ENCODE measurements around the gene AEBP2.
A peak's percentile ranks its signal among the peaks of the same experiment; 100 is the strongest.
"Not testable (repeated sequence)": the region's sequence is repeated elsewhere in the genome, so short reads cannot be mapped to it uniquely, and the experiment has no call there.

AEBP2 gene, protein sequence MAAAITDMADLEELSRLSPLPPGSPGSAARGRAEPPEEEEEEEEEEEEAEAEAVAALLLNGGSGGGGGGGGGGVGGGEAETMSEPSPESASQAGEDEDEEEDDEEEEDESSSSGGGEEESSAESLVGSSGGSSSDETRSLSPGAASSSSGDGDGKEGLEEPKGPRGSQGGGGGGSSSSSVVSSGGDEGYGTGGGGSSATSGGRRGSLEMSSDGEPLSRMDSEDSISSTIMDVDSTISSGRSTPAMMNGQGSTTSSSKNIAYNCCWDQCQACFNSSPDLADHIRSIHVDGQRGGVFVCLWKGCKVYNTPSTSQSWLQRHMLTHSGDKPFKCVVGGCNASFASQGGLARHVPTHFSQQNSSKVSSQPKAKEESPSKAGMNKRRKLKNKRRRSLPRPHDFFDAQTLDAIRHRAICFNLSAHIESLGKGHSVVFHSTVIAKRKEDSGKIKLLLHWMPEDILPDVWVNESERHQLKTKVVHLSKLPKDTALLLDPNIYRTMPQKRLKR

DNA sequence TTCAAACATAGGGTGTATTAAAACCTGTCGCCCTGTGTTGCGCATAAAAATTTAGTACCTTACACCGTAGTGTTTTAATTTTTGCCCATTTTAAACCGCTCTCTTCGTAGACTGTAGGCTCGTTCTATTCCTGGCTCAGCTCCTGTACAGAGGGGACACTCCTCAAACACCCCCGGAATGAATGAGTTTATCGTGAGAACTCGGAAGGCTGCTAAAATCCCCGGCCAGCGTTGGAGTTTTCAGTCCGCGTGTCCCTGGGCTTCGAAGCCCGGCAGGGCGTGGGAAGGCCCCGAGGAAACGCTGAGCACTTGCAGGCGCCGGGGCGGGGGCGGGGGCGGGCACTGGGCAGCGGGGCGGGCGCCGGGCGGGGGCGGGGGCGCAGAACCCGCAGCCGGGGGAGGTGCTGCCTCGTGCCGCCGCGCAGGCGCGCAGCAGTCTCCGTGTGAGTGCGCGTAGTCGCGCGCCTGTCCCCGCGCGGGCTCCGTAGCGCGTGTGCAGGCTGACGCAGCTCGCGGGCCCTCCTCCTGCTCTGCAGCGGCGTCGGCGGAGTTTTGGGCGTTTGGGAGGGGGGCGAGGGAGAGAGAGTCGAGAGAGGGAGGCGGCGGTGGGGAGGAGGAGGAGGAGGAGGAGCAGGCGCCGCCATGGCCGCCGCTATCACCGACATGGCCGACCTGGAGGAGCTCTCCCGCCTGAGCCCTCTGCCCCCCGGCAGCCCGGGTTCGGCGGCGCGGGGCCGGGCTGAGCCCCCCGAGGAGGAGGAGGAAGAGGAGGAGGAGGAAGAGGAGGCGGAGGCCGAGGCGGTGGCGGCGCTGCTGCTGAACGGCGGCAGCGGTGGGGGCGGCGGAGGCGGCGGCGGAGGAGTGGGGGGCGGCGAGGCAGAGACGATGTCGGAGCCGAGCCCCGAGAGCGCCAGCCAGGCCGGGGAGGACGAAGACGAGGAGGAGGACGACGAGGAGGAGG lies at the start of gene AEBP2:
TSS of gene AEBP2 (plus strand) at position 434 of the 960 bp plus-strand sequence. CDS start at position 642, 208 bp downstream.
- DNase-seq (ENCODE audit: low read depth): peak; percentile 96

DNA sequence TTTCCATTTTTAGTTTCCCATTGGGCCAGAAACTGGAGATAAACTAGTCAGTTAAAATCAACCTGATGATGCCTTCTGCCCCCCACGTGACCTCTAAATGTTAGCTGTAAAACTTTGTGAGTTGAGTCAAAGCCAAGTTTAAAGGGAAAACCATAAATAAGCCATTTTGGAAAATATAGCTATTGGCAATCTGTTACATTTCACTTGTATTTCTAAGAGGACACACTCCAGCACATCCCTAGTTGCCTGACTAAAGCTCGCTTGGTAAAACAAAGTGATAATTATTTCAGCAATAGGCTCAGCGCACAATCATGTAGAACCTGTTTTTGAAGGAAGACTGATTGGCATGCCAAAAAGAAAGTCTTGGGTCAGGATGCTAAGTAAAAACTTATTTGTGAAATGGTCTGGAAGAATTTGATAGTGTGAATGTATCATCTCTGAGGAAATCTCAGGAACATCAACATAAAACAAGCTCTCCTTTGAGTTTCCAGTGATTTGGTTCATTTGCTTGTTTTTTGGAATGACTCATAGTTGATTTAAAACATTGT lies 49.2 kb upstream of the AEBP2 start:
- DNase-seq (ENCODE audit: low read depth): no peak

DNA sequence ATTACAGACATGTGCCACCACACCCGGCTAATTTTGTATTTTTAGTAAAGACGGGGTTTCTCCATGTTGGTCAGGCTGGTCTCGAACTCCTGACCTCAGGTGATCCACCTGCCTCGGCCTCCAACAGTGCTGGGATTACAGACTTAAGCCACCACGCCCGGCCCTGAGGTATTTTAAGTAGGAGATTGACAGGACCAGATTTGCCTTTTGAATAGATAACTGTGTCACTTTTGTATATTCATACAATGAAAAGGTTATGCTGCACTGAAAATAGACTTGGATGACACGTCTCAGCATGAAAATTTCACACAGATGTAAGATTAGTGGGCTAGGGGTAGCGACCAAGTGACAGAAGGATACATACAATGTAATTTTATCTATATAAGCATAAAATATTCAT lies 46.6 kb upstream of the AEBP2 start:
- DNase-seq (ENCODE audit: low read depth): not testable (repeated sequence)

DNA sequence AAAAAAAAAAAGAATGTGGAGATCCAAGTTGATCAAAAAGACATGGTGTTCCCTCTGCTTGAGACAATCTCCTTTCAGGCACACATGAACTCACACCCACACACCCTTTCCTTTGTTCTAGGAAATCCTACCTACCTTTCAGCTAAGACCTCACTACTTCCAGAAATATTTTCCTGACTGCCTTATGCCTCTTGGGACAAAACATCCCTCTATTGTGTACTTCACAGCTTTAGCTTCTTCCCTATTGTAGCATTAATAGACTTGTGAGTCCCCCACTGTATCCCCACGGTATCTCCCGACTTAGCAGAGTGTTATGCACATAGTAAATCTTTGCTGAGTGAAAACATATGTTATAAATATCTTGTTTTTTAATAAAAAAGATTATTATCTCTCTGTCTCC lies 44.9 kb upstream of the AEBP2 start:
- no peak for DNase-seq (ENCODE audit: low read depth)

DNA sequence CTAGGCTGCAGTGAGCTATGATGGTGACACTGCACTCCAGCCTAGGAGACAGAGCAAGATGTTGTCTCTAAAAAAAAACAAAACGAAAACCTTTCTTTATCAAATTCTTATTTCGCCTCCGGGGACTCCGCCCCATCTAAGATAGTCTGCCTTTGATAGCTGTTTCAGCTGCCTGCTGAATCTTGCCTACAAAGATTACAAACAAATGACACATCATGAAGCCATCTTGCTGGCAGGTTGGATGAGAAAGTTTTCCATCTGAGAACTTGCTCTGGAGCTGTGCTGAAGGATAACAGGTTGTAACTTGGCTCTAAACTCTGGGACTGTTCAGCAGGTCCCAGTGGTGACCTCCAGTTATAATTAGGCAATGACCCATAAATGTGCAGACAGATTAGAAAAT lies 41.8 kb upstream of the AEBP2 start:
- DNase-seq (ENCODE audit: low read depth): peak; percentile 16

DNA sequence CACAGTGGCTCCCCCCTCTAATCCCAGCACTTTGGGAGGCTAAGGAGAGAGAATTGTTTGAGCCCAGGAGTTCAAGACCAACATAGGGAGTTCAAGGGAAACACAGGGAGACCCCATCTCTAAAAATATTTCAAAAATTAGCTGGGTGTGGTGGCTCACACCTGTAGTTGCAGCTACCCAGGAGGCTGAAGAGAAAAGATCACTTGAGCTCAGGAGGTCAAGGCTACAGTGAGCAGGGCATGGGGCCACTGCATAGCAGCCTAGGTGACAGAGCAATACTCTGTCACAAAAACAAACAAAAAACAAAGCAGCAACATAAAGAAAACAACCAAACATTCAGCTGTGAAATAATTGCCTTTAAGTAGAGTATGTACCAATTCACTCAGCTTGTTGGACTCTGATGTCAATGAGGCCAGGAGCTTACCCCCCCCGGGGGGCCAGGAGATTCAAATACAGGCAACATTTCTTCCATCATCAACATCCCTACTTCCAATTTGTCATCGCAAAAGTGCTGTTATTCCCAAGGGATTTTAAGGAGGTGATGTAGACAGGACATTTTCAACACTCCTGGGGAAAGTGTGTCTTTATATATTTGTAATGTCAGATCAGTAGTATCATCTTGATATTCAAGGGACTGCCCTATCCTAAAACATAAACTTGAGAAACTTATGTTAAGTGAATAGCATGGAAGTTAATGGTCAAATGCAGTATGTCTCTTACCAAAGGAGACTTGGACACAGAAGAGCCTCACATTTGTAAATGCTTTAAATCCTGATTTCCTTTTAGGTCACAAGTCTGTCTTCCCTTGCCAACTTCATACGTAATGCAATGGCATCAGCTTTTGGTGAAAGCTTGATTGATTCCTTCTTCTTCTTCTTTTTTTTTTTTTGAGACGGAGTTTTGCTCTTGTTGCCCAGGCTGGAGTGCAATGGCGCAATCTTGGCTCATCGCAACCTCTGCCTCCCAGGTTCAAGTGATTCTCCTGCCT lies 40.6 kb upstream of the AEBP2 start:
- peak; percentile 16 for DNase-seq (ENCODE audit: low read depth)

DNA sequence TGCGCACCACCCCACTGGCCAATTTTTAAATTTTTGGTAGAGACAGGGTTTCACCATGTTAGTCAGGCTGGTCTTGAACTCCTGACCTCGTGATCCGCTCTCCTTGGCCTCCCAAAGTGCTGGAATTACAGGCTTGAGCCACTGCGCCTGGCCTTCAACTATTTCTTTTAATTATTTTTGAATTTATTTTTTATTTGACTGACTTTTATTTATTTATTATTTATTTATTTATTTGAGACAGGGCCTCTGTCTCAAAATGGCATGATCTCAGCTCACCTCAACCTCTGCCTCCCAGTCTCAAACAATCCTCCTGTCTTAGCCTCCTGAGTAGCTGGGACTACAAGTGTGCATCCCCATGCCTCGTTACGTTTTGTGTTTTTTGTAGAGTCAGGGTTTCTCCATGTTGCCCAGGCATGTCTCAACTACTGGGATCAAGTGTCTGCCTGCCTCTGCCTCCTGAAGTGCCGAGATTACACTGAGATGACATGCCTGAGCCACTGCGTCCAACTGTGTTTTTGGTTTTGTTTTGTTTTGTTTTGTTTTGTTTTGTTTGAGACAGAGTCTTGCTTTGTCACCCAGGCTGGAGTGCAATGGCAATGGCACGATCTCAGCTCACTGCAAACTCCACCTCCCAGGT lies 38.5 kb upstream of the AEBP2 start:
- not testable (repeated sequence) for DNase-seq (ENCODE audit: low read depth)

DNA sequence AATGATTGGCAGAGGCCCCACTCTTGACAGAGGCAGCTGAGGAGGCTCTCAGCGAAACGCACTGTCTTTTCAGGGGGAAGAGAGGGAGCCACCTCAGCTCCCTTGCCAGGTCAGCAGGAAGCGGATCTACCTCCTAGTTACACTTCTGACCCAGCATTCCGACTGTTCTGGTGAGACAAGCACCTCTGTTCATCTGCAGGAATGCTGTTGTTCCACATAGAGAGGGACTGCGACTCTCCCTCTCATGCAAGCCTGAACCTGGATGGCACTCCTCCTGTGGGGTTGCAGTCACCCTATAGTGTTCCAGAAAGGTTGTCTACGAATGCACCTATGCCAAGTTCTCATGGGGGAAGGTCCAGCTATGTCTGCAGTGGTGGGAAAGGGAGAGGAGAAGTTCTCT lies 37.1 kb upstream of the AEBP2 start:
- DNase-seq (ENCODE audit: low read depth): no peak

DNA sequence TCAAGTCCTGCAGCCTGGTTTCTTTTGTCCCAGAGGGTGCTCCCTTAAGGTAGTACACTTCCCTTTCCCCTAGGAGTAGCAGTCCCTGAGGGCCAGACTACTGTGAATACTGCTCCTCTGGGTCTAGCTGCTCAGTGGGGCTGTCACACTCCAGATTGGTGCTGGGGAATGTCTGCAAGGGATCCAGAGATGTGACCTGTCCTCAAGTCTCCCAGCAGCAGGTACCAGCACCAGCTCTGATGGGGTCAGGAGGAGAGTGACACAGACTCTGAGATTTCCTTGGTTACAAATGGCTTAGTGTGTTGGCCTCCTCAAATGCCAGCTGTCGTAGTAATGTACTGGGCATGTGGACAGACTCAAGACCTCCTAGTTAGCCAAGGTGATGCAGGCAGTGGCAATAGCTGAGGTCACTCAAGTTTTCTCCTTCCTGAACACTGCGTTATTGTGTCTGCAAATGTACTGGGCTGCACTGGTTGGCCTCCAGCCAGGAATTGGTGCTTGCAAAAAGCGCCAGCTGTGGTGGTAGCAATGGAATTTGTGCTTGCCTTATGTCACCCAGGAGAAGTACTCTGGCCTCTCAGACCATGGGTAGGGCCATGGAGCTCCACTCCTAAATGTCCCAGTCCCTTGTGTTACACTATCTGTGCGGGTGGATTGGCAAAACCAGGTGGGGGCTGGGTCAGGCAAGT lies 36.4 kb upstream of the AEBP2 start:
- DNase-seq (ENCODE audit: low read depth): peak; percentile 50

DNA sequence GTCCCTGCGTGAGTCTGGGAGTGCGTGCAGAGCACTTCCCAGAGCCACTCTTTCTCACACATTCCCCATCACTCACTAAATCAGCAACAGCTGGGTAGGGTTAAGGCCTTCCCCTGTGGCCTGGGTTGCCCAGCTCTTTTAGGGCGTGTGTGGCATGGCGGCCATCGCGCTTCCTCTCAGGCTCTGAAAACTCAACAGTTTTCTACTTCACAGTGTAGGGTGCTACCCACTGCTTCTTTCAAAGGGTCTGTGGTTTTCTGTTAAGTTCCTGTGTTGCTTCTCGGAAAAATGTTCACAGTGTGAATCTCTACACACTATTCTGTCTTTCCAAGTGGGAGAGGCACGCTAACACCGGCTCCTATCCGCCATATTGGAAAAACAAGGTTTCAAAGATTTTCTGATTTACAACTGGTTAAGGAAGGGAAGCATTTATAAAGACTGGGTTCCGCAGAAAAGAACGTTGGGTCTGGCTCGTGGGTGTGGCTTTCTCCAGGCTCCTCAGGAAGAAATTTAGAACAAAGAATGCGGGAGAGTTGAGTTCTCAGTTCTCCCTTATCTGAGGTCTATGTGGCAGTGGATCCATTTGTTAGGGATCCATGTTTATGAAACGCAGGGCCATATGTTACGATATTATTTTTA lies 34.9 kb upstream of the AEBP2 start:
- DNase-seq (ENCODE audit: low read depth): no peak

DNA sequence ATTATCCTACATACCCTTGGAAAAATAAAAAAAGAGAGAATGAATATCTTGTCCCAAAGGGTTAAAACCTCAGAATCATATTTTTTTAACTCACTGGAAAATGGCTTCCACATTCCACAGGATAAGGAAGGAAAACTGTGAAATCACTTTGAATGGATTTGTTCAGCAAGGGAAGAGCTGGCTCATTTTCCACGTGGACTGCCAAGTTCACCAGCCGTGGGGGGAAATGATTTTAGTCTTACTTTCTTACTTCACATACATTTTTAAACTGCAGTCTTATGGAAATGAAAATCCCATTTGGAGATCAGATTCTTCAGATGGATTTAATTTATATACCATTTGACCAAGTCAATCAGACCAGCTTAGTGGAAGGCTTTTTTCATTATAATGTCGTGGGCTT lies 29.9 kb upstream of the AEBP2 start:
- no peak for DNase-seq (ENCODE audit: low read depth)

DNA sequence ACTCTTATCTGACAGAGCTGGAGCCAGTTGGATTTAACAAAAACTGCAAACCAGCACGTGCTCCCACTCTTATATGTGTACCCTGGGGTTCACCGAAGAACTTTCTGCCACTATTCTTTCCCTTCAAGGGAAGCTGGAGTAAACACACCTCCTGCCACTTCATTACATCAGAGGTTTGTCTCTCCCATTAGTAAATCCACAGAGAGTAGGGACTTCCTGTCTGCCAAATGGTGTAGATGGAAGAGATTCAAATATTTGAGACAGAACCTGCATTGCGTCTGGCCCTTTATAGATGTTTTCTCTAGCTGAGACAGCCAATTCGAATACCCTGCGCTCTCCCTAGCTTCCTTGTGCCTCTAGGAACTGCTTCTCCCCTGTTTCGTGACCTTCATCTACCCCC lies 29.1 kb upstream of the AEBP2 start:
- no peak for DNase-seq (ENCODE audit: low read depth)

DNA sequence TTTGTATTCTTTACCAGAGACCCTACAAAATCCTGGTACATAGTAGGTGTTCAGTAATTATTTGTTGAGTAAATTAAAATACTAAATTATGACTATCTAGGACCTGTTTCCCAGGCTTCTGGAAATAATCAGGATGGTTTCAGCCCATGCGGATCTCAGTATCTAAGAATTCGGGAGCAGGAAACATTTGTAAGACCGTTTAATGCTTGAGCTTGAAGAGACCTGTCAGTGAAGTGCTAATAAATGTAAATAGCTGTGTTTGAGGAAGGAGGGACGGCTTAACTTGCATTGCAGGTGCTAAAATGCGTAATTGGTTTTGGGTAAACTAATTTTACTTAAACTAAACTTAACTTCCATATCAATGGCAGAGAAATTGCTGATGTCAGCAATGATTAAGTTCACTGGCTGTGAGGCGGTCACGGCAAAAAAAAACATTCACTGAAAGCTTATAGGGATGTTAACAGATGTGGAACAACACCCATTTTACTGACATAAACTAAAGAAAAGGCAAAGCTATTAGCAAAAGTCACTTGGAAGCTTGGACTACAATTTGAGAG lies 28.6 kb upstream of the AEBP2 start:
- no peak for DNase-seq (ENCODE audit: low read depth)

DNA sequence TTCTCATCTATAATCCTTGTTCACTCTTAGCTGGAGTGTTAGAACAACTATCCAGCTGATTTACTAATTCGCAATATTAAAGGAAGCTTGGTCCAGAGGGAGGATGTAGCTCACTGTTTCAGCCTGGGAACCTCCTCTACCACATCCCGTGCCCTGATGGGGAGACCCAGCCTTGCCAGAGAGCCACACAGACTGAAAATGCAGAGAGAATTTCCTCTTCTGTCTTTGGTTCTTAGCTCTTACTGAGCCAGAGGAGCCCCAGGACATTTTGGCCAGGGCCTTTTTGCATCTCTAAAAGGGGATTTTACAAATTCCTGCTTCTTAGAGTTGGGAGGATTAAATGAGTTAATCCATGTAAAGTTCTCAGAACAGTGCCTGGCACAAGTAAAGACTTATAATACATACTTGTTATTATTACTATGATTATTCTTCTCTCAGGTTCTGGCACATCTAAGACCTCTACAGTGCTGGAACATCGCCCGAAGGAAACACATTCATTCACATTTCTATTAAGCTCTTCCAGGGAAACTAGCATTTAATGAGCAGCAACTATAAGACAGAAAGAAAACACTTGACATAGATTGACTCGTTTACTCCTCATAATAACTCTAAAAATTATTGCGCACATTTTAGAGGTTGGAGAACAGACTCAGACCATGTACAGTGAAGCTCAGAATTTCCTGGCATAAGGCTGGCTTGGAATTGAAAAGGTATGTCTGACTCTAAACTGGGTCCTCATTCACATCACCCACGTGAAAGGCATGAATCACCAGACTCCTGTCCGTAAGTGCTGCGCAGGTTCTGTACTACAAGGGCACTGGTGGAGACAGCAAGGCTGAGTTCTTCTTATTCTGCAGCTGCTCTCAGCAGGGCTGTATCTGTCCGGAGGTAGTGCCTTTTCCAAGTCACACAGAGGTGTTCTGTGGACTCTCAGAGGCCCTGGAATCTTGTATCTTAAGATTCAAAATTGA lies 27.8 kb upstream of the AEBP2 start:
- peak; percentile 32 for DNase-seq (ENCODE audit: low read depth)

DNA sequence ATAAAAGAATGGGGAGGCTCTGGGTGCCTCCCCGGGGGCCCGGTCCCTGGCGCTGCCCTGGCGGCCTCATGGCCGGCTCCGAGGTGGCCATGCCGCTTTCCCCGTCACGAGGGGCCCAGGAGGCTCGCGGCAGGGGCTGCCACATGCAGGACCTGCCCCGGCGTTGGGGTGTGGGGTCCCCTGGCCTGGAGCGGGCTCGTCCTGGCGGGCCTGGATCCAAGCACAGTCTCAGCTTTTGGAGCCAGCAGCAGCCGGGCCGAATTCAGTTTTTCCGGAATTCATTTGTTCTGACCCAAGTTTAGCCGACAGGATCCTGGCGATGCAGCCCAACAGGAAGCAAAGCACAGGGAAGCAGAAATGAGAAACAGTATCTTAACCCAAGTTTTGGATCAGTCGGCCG lies 26.4 kb upstream of the AEBP2 start:
- DNase-seq (ENCODE audit: low read depth): no peak

DNA sequence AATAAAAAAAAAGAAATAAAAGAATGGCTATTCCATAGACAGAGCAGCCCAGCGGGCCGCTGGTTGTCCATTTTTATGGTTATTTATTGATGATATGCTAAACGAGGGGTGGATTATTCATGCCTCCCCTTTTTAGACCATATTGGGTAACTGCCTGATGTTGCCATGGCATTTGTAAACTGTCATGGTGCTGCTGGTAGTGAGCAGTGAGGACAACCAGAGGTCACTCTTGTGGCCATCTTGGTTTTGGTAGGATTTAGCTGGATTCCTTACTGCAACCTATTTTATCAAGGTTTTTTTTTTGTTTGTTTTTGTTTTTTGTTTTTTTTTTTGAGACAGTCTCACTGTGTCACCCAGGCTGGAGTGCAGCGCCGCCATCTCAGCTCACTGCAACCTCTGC lies 25.7 kb upstream of the AEBP2 start:
- DNase-seq (ENCODE audit: low read depth): not testable (repeated sequence)

DNA sequence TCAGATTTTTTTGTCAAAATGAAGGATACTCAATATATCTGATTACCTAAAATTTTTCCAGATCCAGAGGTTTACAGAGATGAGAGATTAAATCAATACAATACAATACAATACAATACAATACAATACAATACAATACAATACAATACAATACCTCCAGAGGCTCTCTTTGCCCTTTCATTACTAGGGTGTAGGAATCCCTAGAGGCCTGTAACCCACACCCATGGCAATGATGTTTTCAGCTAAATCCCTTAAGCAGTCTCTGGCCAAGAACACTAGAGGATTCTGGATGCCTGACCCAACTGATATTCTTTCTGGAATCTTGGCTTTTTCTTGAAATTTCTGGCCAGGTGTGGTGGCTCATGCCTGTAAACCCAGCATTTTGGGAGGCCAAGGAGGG lies 23.7 kb upstream of the AEBP2 start:
- no peak for DNase-seq (ENCODE audit: low read depth)

DNA sequence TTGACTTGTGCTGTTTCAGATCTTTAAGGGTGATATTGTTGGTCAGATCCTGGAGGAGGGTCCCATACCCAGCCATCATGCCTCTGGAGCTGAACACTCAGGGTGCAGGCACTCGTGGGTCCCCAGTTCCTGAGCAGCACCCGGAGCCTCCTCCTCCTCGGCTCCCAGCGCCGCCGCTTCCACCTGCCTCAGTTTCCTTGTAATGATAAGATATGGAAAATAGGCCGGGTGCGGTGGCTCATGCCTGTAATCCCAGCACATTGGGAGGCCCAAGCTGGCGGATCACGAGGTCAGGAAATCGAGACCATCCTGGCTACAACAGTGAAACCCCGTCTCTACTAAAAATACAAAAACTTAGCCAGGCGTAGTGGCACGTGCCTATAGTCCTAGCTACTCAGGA lies 20.2 kb upstream of the AEBP2 start:
- no peak for DNase-seq (ENCODE audit: low read depth)

Measured in amniotic epithelial cell (primary cell).